ENCODE measurements around the gene UBE2E3.

DNA sequence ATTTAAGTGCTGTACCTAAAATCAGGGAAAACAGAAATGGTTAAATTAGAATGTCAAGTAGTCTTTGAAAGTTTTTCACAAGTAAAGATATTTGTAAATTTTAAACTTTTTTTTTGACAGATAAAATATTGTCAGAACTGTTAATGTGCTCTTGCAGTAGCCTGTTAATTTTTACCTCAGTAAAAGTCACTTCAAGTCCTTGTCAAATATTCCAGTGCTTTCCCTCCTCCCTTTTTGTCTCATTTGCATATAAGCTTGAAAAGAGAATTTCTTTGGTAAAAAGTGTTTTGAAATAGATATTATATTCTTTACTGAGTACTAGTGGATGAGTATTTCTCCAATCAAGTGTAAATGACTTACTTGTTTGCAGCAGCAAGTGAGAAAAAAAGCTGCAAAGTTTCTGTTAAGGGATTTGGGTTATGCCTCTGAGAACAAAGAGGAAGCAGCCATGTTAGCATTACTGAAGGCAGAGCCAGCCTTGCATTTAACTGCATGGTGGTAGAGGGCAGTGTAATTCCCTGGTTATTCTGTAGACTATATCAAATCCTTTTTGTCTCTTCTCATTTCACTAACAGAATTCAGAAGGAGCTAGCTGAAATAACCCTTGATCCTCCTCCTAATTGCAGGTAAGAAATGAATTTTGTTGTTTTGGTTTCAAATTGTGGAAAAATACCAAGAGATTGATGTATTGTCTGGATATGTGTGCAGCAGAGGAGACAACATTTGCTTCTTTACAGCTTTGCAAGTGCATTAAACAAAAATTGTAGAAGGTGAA lies 3.2 kb downstream of the UBE2E3 start:
- TF ChIP-seq, protein P1, sequence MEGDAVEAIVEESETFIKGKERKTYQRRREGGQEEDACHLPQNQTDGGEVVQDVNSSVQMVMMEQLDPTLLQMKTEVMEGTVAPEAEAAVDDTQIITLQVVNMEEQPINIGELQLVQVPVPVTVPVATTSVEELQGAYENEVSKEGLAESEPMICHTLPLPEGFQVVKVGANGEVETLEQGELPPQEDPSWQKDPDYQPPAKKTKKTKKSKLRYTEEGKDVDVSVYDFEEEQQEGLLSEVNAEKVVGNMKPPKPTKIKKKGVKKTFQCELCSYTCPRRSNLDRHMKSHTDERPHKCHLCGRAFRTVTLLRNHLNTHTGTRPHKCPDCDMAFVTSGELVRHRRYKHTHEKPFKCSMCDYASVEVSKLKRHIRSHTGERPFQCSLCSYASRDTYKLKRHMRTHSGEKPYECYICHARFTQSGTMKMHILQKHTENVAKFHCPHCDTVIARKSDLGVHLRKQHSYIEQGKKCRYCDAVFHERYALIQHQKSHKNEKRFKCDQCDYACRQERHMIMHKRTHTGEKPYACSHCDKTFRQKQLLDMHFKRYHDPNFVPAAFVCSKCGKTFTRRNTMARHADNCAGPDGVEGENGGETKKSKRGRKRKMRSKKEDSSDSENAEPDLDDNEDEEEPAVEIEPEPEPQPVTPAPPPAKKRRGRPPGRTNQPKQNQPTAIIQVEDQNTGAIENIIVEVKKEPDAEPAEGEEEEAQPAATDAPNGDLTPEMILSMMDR (conservative IDR thresholded peaks at IDR 0.05; ENCODE audit: low read depth in 2 of 2) = peak; percentile 40 to 51
- TF ChIP-seq POLR2AphosphoS5 (IDR thresholded peaks at IDR 0.05; ENCODE audit: low read depth) (no peak), ZNF114 (CRISPR knock-in tag; IDR thresholded peaks at IDR 0.05) (no peak), EZH2 (IDR thresholded peaks at IDR 0.05; ENCODE audit: low read depth, unreplicated experiment) (no peak), EZH2phosphoT487 (IDR thresholded peaks at IDR 0.05; ENCODE audit: unreplicated experiment) (no peak)

All from GM23338 (cell line).